GM21825 (cell line): ENCODE results near the gene ADAM19.

ENCODE experiments used
- ATAC-seq: cut with Tn5 transposase; IDR thresholded peaks from one replicate; pipeline ENCODE4 v1.9.1; 2021; ENCODE audit warnings: mild to moderate bottlenecking, moderate library complexity; ENCODE audit not compliant: unreplicated experiment

Gene ADAM19

DNA sequence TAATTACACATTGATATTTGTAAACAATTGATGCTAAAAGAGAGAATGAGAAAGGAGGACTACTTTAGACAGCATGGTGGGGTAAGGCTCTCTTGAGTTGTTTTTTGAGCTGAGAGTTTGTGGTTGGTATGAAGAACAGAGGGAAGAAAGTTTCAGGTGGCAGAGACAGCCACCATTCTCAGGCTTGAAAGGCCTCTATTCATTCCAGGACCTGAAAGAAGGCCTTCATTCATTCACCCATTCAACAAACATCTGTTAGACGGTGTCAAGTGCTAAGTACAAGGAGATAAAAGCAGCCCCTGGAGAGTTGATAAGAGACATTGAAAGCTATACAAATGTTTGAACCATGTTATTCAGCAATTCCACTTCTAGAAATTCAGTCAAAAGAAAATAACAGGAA, 21.7 kb upstream of the ADAM19 start:
- no peak for ATAC-seq

GRCh38 chr5:157596487-157596886, 20.9 kb upstream of the ADAM19 start:
- ATAC-seq, result peak; percentile 82

- ATAC-seq, result no peak
Measured at GRCh38 chr5:157594675-157595459, 19.3 kb upstream of the ADAM19 start.

- ATAC-seq, result no peak
Measured at GRCh38 chr5:157594257-157594656, 18.7 kb upstream of the ADAM19 start.

DNA sequence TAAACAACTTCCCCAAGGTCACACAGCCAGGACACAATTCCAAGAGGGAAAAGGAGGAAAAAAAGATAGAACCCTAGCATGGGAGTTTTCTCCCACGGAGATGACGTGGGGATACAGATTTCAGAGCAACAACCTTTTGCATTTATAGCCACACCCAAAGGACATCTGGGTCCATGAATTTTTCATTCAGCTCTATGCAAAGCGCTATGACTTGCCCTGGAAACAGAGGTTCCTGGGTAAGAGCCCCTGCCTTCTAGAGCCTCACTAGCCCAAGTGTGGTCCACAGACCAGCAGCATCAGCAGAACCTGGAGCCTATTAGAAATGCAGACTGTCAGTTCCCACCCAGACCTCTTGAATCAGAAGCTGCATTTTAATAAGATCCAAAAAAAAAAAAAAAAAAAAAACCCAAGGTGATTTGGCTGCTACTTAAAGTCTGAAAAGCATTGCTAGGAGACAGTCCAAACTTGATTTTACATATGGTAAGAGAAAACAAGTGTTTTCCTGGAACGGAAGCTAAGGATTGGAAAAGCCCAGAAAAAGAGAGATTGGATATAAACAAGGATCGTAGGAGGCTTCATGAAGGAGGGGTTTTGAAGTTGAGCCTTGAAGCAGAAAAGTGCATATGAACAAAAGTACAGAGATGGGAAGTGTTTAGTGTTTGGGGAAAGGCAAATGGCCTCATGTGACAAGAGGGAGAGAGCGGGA, 17.6 kb upstream of the ADAM19 start:
- no peak for ATAC-seq

DNA sequence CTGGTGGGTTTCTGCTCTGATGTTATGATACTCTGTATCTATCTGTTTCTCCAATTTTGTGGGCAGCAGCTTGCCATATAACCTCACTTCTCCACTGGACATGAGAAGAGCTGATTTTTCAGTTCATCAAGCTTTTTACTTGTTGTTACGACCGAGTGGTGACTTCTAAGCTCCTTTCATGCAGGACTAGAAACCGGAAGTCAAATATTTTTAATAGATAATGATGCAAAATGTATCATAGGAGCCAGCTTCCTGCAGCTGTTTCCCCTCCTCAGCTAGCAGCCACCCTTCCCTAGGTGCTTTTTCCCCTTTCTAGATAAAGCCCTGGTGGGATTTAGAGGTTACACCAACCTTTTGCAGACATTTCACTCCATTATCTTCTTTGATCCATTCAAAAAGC, 17.0 kb upstream of the ADAM19 start:
- ATAC-seq, result no peak

DNA sequence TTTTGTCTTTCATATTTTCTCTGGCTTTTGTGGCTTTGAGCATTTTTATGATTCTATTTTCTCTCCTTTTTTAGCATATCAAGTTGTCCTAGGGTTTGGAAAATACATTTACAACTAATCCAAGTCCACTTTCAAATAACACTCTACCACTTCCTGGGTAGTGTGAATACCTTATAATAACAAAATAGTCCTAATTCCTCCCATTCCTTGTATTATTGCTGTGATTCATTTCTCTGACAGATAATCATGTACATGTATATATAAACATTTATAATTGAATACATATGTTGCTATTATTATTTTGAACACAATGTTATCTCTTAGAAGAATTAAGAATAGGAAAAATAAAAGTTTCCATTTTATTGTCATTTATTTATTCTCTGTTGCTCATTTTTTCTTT, 14.9 kb upstream of the ADAM19 start:
- no peak for ATAC-seq

GRCh38 chr5:157584628-157585027, 9.1 kb upstream of the ADAM19 start:
- ATAC-seq, result no peak

DNA sequence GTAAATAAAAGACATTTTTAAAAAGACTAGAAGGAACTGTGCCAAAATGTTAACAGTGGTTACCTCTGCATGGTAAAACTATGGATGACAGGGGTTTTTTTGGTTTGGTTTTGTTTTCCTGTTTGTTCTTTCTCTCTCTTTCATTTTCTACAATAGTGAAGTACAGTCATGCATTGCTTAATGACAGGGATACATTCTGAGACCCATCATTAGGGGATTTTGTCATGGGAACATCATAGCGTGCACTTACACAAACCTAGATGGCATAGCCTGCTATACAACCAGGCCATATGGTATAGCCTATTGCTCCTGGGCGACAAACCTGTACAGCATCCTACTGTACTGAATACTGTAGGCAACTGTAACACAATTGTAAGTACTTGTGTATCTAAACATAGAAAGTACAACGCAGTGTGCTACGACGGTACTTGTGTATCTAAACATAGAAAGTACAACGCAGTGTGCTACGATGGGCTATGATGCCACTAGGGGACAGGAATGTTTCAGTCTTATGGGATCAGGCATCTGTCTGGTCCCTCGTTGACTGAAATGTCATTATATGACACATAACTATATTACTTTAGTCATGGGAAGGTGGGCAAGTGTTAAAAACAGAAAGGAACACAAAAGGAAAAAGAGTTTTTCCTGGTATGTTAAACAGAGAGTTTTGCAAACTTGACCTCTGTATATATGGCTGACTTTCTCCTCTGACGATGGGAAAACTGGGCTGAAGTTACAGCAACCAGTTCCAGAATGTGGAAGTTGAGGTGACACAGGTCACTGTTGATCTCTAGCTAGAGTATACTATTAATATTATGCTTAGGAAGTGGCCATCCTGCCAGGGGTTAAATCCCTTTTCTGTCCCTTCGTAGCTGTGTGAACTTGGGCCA, 7.4 kb upstream of the ADAM19 start:
- ATAC-seq, result no peak

- no peak for ATAC-seq
Measured at GRCh38 chr5:157581901-157582300, 6.3 kb upstream of the ADAM19 start.

DNA sequence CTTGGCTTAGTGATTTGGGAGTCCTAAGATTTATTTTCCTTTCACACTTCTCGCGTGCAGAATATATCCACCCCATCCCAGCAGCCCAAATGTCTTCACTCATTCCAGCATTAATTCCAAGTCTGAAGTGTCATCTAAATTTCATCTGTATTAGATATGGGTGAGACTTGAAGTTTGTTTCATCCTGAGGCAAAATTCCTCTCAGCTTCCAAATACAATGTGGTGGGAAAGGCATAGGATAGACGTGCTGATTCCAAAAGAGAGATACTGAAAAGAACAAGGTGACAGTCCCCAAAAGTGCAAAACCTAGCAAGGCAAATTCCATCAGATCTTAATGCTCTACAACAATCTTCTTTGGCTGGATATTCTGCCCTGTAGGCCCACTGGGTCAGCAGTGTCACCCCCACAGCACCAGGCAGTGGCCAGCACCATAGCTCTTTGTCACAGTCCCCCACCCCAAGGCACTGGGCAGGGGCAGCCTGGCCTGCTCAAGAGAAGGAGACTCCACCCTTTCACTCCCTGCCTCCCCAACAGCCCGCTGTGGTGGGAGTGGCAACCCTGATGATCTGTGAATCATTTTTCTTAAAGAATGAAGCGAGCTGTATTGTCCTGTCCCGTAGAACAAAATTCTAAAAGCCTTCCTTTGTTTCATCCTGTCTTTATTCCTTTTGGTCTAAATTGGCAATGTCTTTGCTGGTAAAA, 2.7 kb upstream of the ADAM19 start:
- ATAC-seq, result no peak

- ATAC-seq, result no peak
Measured at GRCh38 chr5:157576678-157577077, 1.1 kb upstream of the ADAM19 start.

- ATAC-seq, result no peak
Measured at GRCh38 chr5:157574456-157575380, 857 bp downstream of the ADAM19 start.

GRCh38 chr5:157571357-157571827, 4.2 kb downstream of the ADAM19 start:
- peak; percentile 95 for ATAC-seq

DNA sequence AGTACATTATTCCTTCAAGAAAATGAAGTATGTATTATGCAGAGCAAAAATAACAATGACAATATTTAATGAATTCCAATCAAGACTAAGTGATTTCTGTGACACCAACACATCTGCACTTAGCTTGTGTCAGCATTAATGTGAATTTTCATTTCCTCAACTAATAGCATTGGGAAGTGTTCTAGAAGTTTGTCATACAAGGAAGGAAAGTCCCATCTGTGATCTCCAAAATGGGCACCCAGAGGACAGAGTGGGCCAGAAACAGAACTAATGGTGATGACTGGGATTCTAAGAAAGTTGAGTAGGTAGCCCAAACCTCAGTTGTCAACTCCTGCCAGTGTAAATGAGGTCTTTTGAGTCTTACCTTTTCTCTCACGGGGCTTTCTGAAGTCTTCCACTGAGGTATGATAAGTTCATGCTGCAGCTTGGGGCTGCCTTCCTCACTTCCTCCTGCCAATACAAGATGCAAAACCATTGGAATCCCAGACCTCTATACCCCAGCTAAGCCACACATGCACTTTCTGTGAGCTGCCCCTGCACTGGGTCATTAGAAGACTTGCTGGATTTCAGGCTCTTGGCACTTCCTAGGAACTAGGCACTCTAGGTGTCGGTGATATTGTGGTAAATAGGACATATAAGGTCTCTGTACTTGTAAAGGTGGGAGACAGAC, 4.9 kb downstream of the ADAM19 start:
- ATAC-seq, result peak; percentile 13

GRCh38 chr5:157568720-157569119, 6.9 kb downstream of the ADAM19 start:
- ATAC-seq, result no peak

- no peak for ATAC-seq
Measured at GRCh38 chr5:157568222-157568621, 7.4 kb downstream of the ADAM19 start.

DNA sequence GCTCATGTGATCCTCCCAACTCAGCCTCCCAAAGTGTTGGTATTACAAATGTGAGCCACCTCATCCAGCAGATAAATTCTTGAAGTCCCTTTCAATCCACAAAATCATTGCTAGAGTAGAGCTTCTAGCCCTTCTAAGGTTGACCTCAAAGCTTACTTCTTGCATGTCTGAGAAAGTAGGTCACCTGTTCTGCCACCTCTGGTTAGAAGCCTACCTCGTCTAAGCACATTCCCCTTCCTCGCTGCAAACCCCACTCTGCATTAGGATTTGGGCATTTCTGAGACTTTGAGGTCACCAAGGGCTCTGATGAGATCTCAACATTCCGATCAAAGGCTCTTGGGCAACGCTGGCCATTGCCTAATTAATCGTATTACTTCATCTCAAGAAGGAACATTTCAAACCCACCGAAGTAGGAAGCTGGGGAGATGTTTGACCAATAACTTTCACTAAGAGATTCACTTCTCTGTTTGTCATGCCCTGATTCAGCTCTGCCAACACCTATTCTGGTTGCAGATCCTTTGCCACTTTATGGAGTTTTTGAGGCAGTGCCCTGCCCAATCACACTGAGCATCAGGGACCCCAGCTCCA, 8.6 kb downstream of the ADAM19 start:
- no peak for ATAC-seq
